Fibroblast of peridontal ligament (primary cell): ENCODE results near the gene TSPAN4.

ENCODE experiments used
- DNase-seq: peaks from one replicate; pipeline ENCODE4 v3.0.0-alpha.2; 2010; ENCODE audit errors: extremely low read depth

The TSPAN4 gene

DNA sequence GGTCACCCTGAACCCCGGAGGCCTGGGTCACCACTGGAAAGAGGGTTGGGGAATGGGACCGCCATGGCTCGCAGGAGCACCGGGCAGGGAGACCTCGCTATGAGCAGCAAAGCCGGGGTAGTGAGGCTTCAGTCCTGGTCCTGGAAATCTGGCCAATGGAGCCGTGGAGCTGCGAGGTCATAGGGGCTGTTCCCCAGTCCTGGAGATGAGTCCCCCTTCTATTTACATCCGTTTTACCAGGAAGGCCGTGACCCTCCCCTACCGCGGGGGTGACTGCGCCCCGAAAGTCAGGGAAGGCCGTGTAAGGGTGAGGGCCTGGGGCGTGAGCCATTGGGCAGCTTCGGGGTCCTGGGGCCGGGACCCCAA, 38.1 kb upstream of the TSPAN4 start:
- no peak for DNase-seq

- no peak for DNase-seq
These were observed 34.0 kb upstream of the TSPAN4 start for GRCh38 chr11:808427-809286.

- DNase-seq: peak; percentile 96
These were observed 33.2 kb upstream of the TSPAN4 start, which contains the start of gene RPLP2 for GRCh38 chr11:809287-810039. TSS of gene RPLP2 (plus strand) at chr11:809967. CDS start at chr11:810235, 268 bp downstream.

DNA sequence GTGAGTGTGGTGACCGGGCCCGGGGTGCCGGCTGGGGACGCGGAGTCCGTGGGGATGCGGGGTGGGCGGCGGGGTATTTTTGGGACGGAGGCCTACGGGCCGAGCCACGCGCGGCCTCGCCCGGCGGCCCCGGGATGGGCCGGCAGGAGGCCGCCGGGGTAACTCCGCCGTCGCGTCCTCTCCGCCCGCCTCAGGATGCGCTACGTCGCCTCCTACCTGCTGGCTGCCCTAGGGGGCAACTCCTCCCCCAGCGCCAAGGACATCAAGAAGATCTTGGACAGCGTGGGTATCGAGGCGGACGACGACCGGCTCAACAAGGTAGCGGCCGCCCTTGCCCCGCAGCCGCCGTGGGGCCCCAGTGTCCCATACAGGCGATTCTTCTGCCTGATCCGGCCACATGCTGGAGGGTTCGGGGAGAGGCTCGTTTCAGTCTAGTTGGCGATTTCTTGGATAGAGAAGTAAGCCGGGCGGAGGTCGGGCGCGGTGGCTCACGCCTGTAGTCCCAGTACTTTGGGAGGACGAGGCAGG, 32.5 kb upstream of the TSPAN4 start:
- DNase-seq: no peak

- DNase-seq: no peak
These were observed 31.0 kb upstream of the TSPAN4 start for GRCh38 chr11:811446-812245.

DNA sequence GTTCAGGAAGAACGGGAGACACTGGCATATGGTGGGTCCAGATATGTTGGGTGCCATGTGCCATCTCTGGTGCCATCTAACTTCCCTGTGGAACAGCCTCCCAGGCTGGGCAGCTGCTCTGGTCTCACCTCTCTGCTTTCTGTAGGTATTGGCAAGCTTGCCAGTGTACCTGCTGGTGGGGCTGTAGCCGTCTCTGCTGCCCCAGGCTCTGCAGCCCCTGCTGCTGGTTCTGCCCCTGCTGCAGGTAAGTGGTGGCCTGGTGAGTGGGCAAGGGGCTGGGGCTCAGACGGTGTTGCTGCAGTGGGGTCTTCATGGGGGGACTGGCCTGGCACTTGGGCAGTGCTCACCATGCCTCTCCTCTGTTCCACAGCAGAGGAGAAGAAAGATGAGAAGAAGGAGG, 30.3 kb upstream of the TSPAN4 start:
- DNase-seq: no peak

- no peak for DNase-seq
These were observed 29.6 kb upstream of the TSPAN4 start for GRCh38 chr11:813072-813455.

DNA sequence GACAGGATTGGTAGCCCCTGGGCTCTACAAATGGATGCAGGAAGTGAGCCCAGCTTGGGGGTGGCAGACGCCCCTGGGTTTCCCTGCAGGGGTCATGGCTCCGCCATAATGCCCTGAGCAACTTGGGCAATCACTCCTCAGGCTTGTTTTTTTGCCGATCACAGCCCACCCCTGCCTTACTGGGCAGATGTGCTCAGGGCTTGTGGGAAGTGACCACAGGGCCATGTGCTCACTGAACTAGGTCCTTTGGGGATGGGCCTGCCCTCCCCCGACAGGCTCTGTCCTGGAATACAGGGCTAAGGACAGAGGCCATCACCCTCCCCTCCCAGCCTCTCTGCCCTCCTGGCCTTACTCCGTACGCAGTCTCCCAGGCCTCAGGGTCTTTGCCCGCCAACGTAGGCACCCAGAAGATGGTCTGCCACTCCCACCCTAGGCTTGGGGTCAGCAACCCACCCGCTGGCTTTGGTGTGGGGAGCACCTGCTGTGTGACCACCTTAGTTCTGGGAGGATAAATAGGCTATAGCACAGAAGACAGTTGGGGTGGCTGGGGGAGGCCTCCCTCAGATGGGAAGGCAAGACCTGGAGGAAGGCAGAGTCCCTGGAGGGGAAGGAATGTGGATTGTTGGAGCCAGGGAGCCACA, 29.1 kb upstream of the TSPAN4 start:
- DNase-seq: no peak

DNA sequence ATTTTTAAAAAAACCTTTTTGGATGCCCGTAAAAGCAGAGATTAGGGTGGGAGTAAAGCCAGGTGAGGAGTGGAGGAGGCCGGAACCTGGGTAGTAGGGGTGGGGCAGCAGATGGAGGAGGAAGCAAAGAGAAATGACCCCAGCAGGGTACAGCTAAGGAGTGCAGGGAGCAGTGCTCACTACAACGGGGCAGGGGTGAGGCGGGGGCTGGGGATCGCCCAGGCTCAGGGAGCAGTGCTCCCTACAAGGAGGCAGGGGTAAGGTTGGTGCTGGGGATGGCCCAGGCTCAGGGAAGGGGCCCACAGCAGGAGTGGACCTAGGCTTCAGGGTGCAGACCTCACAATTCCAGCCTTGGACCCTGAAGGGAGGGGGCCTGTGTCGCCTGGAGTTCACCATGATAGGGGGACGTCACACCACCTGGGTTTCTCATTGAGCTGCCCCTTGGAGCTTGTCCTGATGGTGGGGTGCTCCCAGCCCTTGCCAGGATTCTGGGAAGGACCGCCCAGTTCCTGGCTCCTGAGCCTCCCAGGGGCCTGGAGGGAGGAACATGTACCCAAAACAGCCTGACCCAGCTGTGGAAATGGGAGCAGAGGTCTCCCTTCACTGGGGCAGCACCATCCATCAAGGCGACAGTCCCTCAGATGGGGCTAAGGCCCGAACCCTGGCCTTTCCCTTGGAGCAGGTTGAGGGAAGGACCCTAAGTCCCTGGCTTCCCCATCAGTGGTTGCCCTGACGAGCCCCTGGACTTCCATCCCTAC, 26.8 kb upstream of the TSPAN4 start:
- DNase-seq: no peak

GRCh38 chr11:816433-816779, 26.2 kb upstream of the TSPAN4 start:
- DNase-seq: no peak

DNA sequence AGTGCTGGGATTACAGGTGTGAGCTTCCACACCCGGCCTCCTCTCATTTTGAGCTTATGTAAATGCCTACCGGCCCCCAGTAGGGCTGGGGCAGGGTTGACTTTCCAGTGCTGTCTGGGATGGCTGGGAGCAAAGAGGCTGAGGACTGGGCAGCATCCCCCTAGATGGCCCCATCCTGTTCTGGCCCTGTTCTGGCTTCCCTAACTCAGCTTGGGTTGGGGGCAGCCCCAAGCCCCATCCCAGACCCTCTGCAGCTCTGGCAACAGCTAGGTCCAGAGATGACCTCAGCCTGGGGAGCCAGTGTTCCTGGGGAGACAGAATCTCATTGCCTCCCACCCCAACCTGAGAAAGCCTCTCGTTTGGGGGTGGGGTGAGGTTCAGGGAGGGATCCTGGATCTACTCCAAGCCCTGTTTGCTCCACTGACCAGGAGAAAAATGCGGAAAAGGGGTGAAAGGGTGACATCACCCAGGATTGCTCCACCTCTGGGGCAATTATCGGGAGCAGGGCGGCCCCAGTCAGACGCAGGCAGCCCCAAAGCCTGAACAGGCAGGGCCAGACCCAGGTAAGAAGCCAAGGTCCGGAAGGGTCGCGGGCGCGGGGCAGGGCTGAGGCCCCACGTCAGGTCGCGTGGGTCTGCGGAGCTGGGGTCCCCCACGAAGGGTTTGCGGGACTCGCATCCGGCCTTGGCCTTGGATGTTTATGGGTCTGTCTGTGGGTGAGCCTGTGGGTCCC, 24.1 kb upstream of the TSPAN4 start, which contains the start of gene PNPLA2:
Gene PNPLA2, plus strand, starts transcription at position 519 of the 733 bp plus-strand sequence. CDS start 805 bp downstream, outside the sequence.
- DNase-seq: peak; percentile 75

GRCh38 chr11:819129-819931, 23.3 kb upstream of the TSPAN4 start:
- DNase-seq: peak; percentile 68

GRCh38 chr11:819943-820649, 22.6 kb upstream of the TSPAN4 start:
- DNase-seq: peak; percentile 29

GRCh38 chr11:820655-821511, 21.8 kb upstream of the TSPAN4 start:
- DNase-seq: peak; percentile 60

DNA sequence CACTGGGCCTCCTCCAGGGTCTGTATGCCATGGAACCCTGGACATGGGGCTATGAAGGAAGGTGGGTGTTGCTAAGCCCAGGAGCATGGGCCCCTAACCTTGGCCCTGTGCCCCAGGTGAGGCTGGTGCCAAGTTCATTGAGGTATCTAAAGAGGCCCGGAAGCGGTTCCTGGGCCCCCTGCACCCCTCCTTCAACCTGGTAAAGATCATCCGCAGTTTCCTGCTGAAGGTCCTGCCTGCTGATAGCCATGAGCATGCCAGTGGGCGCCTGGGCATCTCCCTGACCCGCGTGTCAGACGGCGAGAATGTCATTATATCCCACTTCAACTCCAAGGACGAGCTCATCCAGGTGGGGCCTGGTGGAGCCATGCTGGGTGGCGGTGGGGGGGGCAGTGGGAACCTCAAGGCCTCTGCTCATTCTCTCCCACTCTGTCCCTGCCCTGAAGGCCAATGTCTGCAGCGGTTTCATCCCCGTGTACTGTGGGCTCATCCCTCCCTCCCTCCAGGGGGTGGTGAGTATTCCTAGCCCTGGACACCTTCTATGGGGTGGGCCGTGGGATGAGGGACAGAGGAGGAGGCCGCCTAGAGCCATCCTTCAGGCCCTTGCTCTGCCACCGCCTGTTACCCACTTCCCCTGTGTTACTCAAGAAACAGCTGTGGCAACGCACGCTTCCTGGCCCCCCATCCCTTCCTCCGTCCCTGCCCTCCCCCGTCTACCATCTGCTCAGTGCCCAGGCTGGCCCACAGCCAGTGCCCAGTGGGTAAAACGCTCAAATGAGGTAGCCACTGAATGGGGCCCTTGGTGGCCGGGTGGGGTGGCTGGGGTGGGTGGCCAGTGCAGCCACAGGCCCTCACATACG, 20.9 kb upstream of the TSPAN4 start:
- no peak for DNase-seq

- no peak for DNase-seq
These were observed 19.0 kb upstream of the TSPAN4 start for GRCh38 chr11:823441-824291.
